ENCODE results near the gene TOR3A.

TOR3A gene

DNA sequence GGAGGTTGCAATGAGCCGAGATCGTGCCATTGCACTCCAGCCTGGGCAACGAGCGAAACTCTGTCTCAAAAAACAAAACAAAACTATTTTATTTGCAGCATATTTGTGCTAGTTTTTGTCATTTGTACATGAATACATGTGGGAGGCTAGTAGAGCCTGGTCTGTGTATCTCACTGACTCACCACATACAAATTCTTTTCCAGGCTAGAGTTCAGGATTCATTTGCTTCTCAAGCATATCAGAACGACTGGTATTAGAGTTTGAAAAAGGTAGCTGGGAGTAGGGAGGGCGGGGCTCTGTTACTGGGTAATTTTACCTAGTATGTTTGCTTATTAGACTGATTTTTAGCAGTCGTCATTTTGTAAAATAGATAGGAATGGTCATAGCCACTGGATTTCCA lies 4.5 kb upstream of the TOR3A start:
- Histone ChIP-seq H3K9me3 (ENCODE audit: control insufficient read depth, low read length) (no peaks in the 10 kb centered on the region), H3K27ac (ENCODE audit: low read depth, low read length, severe bottlenecking) (no peak overlapping the region), H3K4me1 (ENCODE audit: control insufficient read depth, insufficient read depth, low read length, poor library complexity, severe bottlenecking) (peaks cover 4% of the 10 kb centered on the region), H3K36me3 (ENCODE audit: control insufficient read depth, insufficient read depth, low read length) (no peaks in the 10 kb centered on the region), H3K4me3 (ENCODE audit: extremely low read depth, insufficient read depth, low read length, poor library complexity, severe bottlenecking) (no peak overlapping the region)
- WGBS, 2 experiments (ENCODE audit: insufficient coverage in 2 of 2): 91 to 97% methylated on average over 3 to 4 of the region's 7 CpGs

DNA sequence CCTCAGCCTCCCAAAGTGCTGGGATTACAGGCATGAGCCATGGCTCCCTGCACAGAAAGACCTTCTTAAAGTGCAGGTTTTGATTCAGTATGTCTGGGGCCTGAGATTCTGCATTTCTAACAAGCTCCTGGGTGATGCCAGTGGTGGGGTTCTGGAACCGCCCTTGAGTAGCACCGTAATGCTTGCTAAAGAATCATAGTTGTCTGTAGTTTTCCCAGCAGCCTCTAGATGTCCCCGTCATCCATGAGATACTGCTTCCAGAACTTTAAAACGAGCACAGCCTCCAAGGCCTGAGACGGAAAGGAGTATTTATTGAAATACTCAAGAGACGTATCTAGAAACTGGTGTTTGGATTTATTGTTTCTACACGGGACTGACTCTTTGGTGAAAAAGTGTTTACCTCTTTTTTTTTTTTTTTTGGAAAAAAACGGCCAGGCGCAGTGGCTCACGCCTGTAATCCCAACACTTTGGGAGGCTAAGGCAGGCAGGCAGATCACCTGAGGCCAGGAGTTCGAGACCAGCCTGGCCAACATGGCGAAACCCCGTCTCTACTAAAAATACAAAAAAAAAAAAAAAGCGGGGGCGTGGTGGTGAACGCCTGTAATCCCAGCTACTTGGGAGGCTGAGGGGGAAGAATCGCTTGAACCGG lies 2.6 kb upstream of the TOR3A start:
- Histone ChIP-seq H3K36me3 (ENCODE audit: control insufficient read depth, insufficient read depth, low read length) (no peaks in the 10 kb centered on the region), H3K27ac (ENCODE audit: low read depth, low read length, severe bottlenecking) (no peak overlapping the region), H3K9me3 (ENCODE audit: control insufficient read depth, low read length) (no peaks in the 10 kb centered on the region), H3K4me3 (ENCODE audit: extremely low read depth, insufficient read depth, low read length, poor library complexity, severe bottlenecking) (no peak overlapping the region), H3K4me1 (ENCODE audit: control insufficient read depth, insufficient read depth, low read length, poor library complexity, severe bottlenecking) (peaks cover 4% of the 10 kb centered on the region)
- WGBS, 2 experiments (ENCODE audit: insufficient coverage in 2 of 2): 41 to 62% methylated on average over 3 to 11 of the region's 18 CpGs

DNA sequence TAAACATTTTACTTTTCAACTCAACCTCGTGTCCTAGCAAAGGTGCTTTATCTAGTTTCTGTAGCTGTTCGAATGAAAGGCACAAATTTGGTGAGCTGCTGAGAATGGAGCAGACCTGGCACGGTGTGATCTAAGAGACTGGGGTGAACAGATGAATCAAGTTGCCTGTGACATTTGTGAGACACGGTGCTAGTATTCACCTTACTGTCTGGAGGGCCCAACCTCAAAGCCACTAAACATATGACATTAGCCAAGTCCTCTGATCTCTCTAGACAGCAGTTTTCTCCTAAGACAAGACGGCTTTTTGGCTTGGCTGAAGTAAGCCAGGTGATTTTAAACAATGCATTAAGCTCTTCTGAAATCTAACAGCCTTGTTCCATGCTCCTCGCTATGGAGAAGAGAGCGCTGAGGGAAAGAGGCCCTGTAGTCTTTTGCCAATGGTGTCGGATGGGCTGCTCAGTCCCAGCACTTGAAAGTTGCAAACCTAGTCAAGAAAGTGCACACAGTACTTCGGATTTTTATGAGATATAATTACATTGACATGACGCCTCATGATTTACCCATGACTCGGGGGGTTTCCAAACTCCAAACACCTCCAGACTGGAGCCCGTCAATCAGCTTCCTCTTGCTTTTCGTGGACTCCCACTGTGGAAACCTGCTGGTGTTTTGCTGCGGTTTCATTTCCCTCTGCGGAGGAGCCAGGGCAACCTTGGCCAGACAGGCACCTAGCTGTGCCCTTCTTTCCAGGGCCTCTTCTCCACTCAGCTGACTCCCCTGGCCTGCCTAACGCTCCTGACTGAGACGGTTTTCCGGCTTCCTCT lies 794 bp upstream of the TOR3A start:
- H3K4me1 ChIP-seq (ENCODE audit: control insufficient read depth, insufficient read depth, low read length, poor library complexity, severe bottlenecking): peaks cover 4% of the 10 kb centered on the region
- no peaks in the 10 kb centered on the region for H3K36me3 ChIP-seq (ENCODE audit: control insufficient read depth, insufficient read depth, low read length)
- peak overlapping the region; percentile 64 for H3K4me3 ChIP-seq (ENCODE audit: extremely low read depth, insufficient read depth, low read length, poor library complexity, severe bottlenecking)
- WGBS, 2 experiments (ENCODE audit: insufficient coverage in 2 of 2): 60 to 62% methylated on average over 13 to 16 of the region's 18 CpGs
- no peaks in the 10 kb centered on the region for H3K9me3 ChIP-seq (ENCODE audit: control insufficient read depth, low read length)
- no peak overlapping the region for H3K27ac ChIP-seq (ENCODE audit: low read depth, low read length, severe bottlenecking)

DNA sequence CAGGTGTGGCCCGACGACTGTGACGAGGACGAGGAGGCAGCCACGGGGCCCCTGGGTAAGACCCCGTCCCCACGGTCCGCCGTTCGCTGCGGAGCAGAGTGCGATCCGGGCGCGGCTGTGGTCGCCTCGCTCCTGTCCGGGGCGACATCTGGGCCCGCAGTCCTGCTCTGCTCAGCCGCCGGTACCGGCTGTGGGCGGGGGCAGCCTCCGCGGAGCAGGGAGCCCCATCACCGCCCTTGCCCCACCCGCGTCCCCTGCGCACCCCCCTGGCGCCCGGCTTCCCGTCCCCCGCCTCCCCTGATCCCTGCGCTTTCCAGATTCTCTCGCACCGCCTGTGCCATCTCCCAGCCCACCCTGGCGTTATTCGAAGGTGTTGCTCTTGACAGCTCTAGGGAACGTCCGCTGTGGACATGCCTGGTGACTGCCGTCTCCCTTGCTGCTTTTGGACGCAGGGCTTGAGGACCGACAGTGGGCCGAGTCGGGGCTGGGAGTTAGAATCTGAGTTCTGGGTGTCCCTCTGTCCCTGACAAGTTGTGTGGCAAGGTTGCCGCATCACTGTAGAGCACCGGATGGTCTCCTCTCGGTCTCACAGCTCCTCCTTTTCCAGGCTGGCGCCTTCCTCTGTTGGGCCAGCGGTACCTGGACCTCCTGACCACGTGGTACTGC lies 596 bp downstream of the TOR3A start:
- H3K36me3 ChIP-seq (ENCODE audit: control insufficient read depth, insufficient read depth, low read length): no peaks in the 10 kb centered on the region
- H3K4me3 ChIP-seq (ENCODE audit: extremely low read depth, insufficient read depth, low read length, poor library complexity, severe bottlenecking): peak overlapping the region; percentile 64
- 1% methylated on average over 42 to 47 of the region's 52 CpGs for WGBS, 2 experiments (ENCODE audit: insufficient coverage in 2 of 2)
- H3K4me1 ChIP-seq (ENCODE audit: control insufficient read depth, insufficient read depth, low read length, poor library complexity, severe bottlenecking): peaks cover 4% of the 10 kb centered on the region
- H3K27ac ChIP-seq (ENCODE audit: low read depth, low read length, severe bottlenecking): peak overlapping the region; percentile 64
- H3K9me3 ChIP-seq (ENCODE audit: control insufficient read depth, low read length): no peaks in the 10 kb centered on the region

DNA sequence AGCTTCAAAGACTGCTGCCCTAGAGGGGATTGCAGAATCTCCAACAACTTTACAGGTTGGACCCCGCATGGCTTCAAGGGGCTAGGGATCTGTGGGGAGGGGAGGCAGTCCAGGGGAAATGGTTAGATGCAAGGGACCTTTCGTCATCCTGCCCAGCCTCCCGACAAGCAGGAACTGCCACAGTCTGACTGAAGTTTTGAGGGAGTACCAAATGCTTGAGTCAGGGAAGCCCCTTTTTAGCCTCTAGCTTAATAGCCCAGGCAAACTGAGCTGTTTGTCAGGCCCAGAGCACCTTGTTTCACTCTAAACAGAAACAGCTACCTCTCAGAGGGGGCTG lies 1.1 kb downstream of the TOR3A start:
- WGBS, 2 experiments (ENCODE audit: insufficient coverage in 2 of 2): 13 to 23% methylated on average over 2 of the region's 3 CpGs

DNA sequence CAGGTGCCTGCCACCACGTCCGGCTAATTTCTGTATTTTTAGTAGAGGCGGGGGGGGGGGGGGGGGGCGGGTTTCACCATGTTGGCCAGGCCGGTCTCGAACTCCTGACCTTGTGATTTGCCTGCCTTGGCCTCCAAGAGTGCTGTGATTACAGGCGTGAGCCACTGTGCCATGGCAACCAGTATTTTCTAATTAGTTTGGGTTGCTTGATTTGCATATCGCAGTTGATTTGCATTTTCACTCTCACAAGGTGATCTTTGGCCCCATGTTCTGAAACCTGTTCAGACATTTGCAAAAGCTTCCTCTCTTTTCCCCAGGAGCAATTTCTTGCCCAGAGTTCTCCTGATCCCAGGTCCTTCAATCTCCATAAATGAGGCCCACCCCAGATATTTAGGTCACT lies 1.7 kb downstream of the TOR3A start:
- no peak overlapping the region for H3K4me3 ChIP-seq (ENCODE audit: extremely low read depth, insufficient read depth, low read length, poor library complexity, severe bottlenecking)
- H3K4me1 ChIP-seq (ENCODE audit: control insufficient read depth, insufficient read depth, low read length, poor library complexity, severe bottlenecking): peaks cover 4% of the 10 kb centered on the region
- H3K36me3 ChIP-seq (ENCODE audit: control insufficient read depth, insufficient read depth, low read length): peaks cover 8% of the 10 kb centered on the region
- no peaks in the 10 kb centered on the region for H3K9me3 ChIP-seq (ENCODE audit: control insufficient read depth, low read length)
- WGBS, 2 experiments (ENCODE audit: insufficient coverage in 2 of 2): 86% methylated on average over 5 to 6 of the region's 8 CpGs
- no peak overlapping the region for H3K27ac ChIP-seq (ENCODE audit: low read depth, low read length, severe bottlenecking)

More for the DNA sequence above, 1.1 kb downstream of the TOR3A start:
- Histone ChIP-seq H3K36me3 (ENCODE audit: control insufficient read depth, insufficient read depth, low read length) (peaks cover 2% of the 10 kb centered on the region), H3K4me3 (ENCODE audit: extremely low read depth, insufficient read depth, low read length, poor library complexity, severe bottlenecking) (peak overlapping the region; percentile 64), H3K27ac (ENCODE audit: low read depth, low read length, severe bottlenecking) (no peak overlapping the region), H3K4me1 (ENCODE audit: control insufficient read depth, insufficient read depth, low read length, poor library complexity, severe bottlenecking) (peaks cover 4% of the 10 kb centered on the region), H3K9me3 (ENCODE audit: control insufficient read depth, low read length) (no peaks in the 10 kb centered on the region)

DNA sequence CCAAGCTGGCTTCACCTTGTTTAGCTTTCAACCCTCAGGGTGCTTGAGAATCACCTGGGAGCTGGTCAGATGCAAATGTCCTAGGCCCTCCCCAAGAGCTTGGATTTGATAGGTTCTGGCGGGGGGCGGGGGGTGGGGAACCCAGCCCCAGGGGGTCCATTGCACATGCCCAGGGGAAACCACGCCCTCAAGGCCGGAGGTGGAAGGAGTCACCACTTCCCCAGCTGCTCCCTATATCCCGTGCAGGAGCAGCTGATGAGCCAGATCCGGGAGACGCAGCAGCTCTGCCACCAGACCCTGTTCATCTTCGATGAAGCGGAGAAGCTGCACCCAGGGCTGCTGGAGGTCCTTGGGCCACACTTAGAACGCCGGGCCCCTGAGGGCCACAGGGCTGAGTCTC lies 5.8 kb downstream of the TOR3A start:
- WGBS, 2 experiments (ENCODE audit: insufficient coverage in 2 of 2): 20 to 49% methylated on average over 5 to 8 of the region's 11 CpGs
- Histone ChIP-seq H3K36me3 (ENCODE audit: control insufficient read depth, insufficient read depth, low read length) (peaks cover 37% of the 10 kb centered on the region), H3K4me3 (ENCODE audit: extremely low read depth, insufficient read depth, low read length, poor library complexity, severe bottlenecking) (no peak overlapping the region), H3K9me3 (ENCODE audit: control insufficient read depth, low read length) (no peaks in the 10 kb centered on the region), H3K4me1 (ENCODE audit: control insufficient read depth, insufficient read depth, low read length, poor library complexity, severe bottlenecking) (no peaks in the 10 kb centered on the region), H3K27ac (ENCODE audit: low read depth, low read length, severe bottlenecking) (no peak overlapping the region)

DNA sequence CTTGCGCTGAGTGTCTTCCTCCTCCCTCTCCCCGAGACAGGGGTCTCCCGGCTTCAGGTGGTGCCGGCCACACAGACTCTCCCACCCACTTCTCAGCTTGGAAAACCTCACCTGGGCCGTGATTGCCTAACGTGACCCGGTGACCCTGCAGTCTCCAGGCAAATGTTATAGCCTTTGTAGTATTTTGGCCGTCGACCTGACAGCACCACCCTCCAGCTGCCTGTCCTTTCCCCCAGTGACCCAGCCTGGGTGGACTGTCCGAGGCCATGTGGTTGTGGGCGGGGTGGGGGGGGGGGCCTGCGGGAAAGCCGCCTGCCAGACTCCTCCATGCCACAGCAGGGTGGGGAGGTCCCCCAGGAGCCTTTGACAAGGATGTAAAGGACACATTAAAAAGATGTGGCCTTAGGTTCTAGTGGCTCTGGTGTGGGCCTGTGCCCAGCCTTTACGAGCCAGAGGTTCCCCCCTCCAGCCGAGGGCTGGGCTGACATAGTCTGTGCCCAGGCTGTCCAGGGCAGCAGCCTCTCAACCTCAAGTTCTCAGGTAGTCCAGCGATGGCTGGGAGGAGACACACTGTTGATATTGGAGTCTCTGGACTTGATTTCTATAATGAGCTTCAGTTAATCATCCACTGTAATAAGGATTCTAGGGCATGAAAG lies 8.1 kb downstream of the TOR3A start:
- 95% methylated on average over 6 to 10 of the region's 16 CpGs for WGBS, 2 experiments (ENCODE audit: insufficient coverage in 2 of 2)

DNA sequence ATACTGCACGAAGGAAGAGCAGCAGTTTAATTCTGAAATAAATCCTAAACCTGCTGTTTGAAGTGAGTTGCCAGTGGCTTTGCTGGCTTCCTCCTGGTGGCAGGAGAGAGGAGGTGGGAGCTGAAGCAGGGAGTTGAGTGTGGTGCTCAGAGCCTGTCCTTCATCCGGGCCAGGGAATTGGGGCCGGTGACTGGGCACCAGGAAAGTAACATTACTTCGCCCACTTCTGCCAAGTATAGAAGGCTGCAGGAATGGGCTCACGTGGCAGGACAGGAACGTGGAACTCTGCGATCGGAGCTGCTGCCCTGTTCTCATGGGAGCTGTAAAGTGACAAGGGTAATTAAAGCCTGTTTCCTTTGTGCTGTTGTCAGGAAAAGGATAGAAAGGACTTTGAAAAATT lies 8.7 kb downstream of the TOR3A start:
- Histone ChIP-seq H3K36me3 (ENCODE audit: control insufficient read depth, insufficient read depth, low read length) (peaks cover 64% of the 10 kb centered on the region), H3K27ac (ENCODE audit: low read depth, low read length, severe bottlenecking) (no peak overlapping the region), H3K9me3 (ENCODE audit: control insufficient read depth, low read length) (no peaks in the 10 kb centered on the region), H3K4me3 (ENCODE audit: extremely low read depth, insufficient read depth, low read length, poor library complexity, severe bottlenecking) (no peak overlapping the region), H3K4me1 (ENCODE audit: control insufficient read depth, insufficient read depth, low read length, poor library complexity, severe bottlenecking) (no peaks in the 10 kb centered on the region)
- WGBS, 2 experiments (ENCODE audit: insufficient coverage in 2 of 2): 90 to 93% methylated on average over 3 to 8 of the region's 8 CpGs

More for the DNA sequence above, 8.1 kb downstream of the TOR3A start:
- H3K36me3 ChIP-seq (ENCODE audit: control insufficient read depth, insufficient read depth, low read length): peaks cover 58% of the 10 kb centered on the region
- no peaks in the 10 kb centered on the region for H3K4me1 ChIP-seq (ENCODE audit: control insufficient read depth, insufficient read depth, low read length, poor library complexity, severe bottlenecking)
- H3K9me3 ChIP-seq (ENCODE audit: control insufficient read depth, low read length): no peaks in the 10 kb centered on the region
- H3K27ac ChIP-seq (ENCODE audit: low read depth, low read length, severe bottlenecking): no peak overlapping the region
- no peak overlapping the region for H3K4me3 ChIP-seq (ENCODE audit: extremely low read depth, insufficient read depth, low read length, poor library complexity, severe bottlenecking)

DNA sequence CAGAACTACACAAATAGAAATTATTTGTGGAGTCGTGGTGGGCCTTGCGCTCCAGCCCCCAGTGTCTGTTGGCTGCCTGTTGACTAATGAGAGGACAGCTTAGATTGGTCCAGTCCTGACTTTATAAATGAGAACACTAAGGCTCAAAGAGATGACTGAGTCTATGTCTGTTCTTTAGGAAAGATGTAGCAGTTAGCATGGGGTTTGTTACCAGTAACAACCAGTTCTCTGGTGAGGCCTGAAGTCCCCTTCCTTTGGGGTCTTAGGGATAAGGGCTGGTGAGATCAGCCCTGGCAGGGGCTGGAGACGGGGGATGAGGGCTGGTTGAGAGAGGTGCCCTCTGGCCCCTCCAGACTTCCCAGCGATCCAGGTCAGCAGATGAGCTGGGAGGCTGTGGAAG lies 9.1 kb downstream of the TOR3A start:
- 90 to 100% methylated on average over 1 to 3 of the region's 4 CpGs for WGBS, 2 experiments (ENCODE audit: insufficient coverage in 2 of 2)
- peaks cover 68% of the 10 kb centered on the region for H3K36me3 ChIP-seq (ENCODE audit: control insufficient read depth, insufficient read depth, low read length)
- H3K27ac ChIP-seq (ENCODE audit: low read depth, low read length, severe bottlenecking): no peak overlapping the region
- no peaks in the 10 kb centered on the region for H3K4me1 ChIP-seq (ENCODE audit: control insufficient read depth, insufficient read depth, low read length, poor library complexity, severe bottlenecking)
- H3K4me3 ChIP-seq (ENCODE audit: extremely low read depth, insufficient read depth, low read length, poor library complexity, severe bottlenecking): no peak overlapping the region
- H3K9me3 ChIP-seq (ENCODE audit: control insufficient read depth, low read length): no peaks in the 10 kb centered on the region

All from mesodermal cell (in vitro differentiated cells).